Uterus (tissue), 4 donors: ENCODE data around the gene EMILIN1. TPM values are rescaled to one million over a fixed set of nuclear protein-coding genes. Genes with fewer than 3 reads are reported as not detected.

Source experiments
- DNase-seq, 2 donors: peaks; one replicate each; pipeline ENCODE4 v3.0.0-alpha.2; 2019 to 2020
- H3K27ac ChIP-seq, 2 donors: fragments of 200-600 bp; sonication (generic); 1 replicate in 1 of 2; 2 replicates in 1 of 2; pipeline ENCODE4 v1.5.1; 2016 to 2018
- H3K27me3 ChIP-seq, 2 donors: fragments of 200-600 bp; sonication (generic); one replicate each; pipeline ENCODE4 v1.5.1; 2018 to 2019; ENCODE audit warnings: control low read depth in 1 of 2
- H3K36me3 ChIP-seq, 2 donors: fragments of 200-600 bp; sonication (generic); one replicate each; pipeline ENCODE4 v1.5.1; 2019; ENCODE audit warnings: control low read depth in 1 of 2
- H3K4me1 ChIP-seq, 2 donors: fragments of 200-600 bp; sonication (generic); one replicate each; pipeline ENCODE4 v1.5.1; 2018 to 2019; ENCODE audit warnings: control low read depth in 1 of 2
- H3K4me3 ChIP-seq, 2 donors: fragments of 200-600 bp; sonication (generic); 1 replicate in 1 of 2; 2 replicates in 1 of 2; pipeline ENCODE4 v1.5.1; 2018 to 2019; ENCODE audit warnings: mild to moderate bottlenecking in 1 of 2
- H3K9me3 ChIP-seq, 2 donors: fragments of 200-600 bp; sonication (generic); one replicate each; pipeline ENCODE4 v1.5.1; 2019; ENCODE audit warnings: control low read depth in 1 of 2
- CTCF ChIP-seq, 4 experiments: fragments of 200-600 bp in 2 of 4; fragments of 450-650 bp in 2 of 4; sonication (generic) in 2 of 4; IDR thresholded peaks; one replicate each; pipeline ENCODE4 v1.5.1; 2016 to 2019; ENCODE audit warnings: antibody characterized with exemption in 4 of 4, mild to moderate bottlenecking in 2 of 4, moderate library complexity in 1 of 4
- POLR2A ChIP-seq, 2 donors: fragments of 450-650 bp; IDR thresholded peaks; one replicate each; pipeline ENCODE4 v1.6.1; 2016; ENCODE audit warnings: antibody characterized with exemption in 2 of 2, mild to moderate bottlenecking in 1 of 2, moderate library complexity in 1 of 2
- intact Hi-C: fragments of 100-400 bp; cut with DNase I; formaldehyde crosslinking; loops from one replicate; pipeline ENCODE4 v1.15.1; 2023; ENCODE audit warnings: low total_unique reads
- total RNA-seq, 4 donors: library from RNA; depleted of rRNA in 3 of 4; stranded (reverse); fragments of >200 nt in 3 of 4; gene quantifications; one replicate each; pipeline versions ENCODE4 v1.1.0 to v1.2.4, GENCODE V29; 2014 to 2023
- donor health status: DM: yes; HTN: yes; CAD: no.

The EMILIN1 gene
- total RNA-seq, 4 donors from 2014 or later, result 107 to 377 (median 224) TPM

- H3K4me1 ChIP-seq, result peaks cover 0 to 11% of the 10 kb centered on the region in 2 donors
- intact Hi-C loops, result no loop called here
- H3K27ac ChIP-seq, result no peak overlapping the region
- no peak for DNase-seq
- no peaks in the 10 kb centered on the region for H3K36me3 ChIP-seq
- no peaks in the 10 kb centered on the region for H3K27me3 ChIP-seq
- no peaks in the 10 kb centered on the region for H3K9me3 ChIP-seq
- no peak overlapping the region for H3K4me3 ChIP-seq
- TF ChIP-seq CTCF (IDR thresholded peaks at IDR 0.05) (no peak), POLR2A (IDR thresholded peaks at IDR 0.05) (no peak)
Observed at GRCh38 chr2:27038012-27038411, 40.4 kb upstream of the EMILIN1 start.

GRCh38 chr2:27038631-27039339 is 39.6 kb upstream of the EMILIN1 start:
- H3K9me3 ChIP-seq, result no peaks in the 10 kb centered on the region
- no peaks in the 10 kb centered on the region for H3K36me3 ChIP-seq
- peaks cover 0 to 8% of the 10 kb centered on the region in 2 donors for H3K4me1 ChIP-seq
- H3K27ac ChIP-seq, result no peak overlapping the region
- H3K4me3 ChIP-seq, result no peak overlapping the region
- no peak for TF ChIP-seq CTCF (IDR thresholded peaks at IDR 0.05)
- TF ChIP-seq POLR2A (IDR thresholded peaks at IDR 0.05), result no peak
- no peaks in the 10 kb centered on the region for H3K27me3 ChIP-seq
- intact Hi-C loops, result no loop called here
- no peak for DNase-seq

- no peak for TF ChIP-seq POLR2A (IDR thresholded peaks at IDR 0.05)
- TF ChIP-seq CTCF (IDR thresholded peaks at IDR 0.05), result no peak
- no peak for DNase-seq
- Histone ChIP-seq H3K4me3 (no peak overlapping the region), H3K4me1 (peaks cover 0 to 4% of the 10 kb centered on the region in 2 donors), H3K27ac (no peak overlapping the region), H3K9me3 (no peaks in the 10 kb centered on the region), H3K36me3 (no peaks in the 10 kb centered on the region), H3K27me3 (no peaks in the 10 kb centered on the region)
- intact Hi-C loops, result no loop called here
Observed at GRCh38 chr2:27039426-27039825, 39.0 kb upstream of the EMILIN1 start.

- H3K36me3 ChIP-seq, result no peaks in the 10 kb centered on the region
- no peak for DNase-seq
- no peak overlapping the region for H3K4me3 ChIP-seq
- H3K9me3 ChIP-seq, result no peaks in the 10 kb centered on the region
- intact Hi-C loops, result no loop called here
- no peak for TF ChIP-seq POLR2A (IDR thresholded peaks at IDR 0.05)
- no peak for TF ChIP-seq CTCF (IDR thresholded peaks at IDR 0.05)
- no peaks in the 10 kb centered on the region for H3K27me3 ChIP-seq
- no peak overlapping the region for H3K27ac ChIP-seq
- H3K4me1 ChIP-seq, result peaks cover 0 to under 1% of the 10 kb centered on the region in 2 donors
Observed at GRCh38 chr2:27039871-27040270, 38.5 kb upstream of the EMILIN1 start.

- intact Hi-C loops, result no loop called here
- H3K9me3 ChIP-seq, result no peaks in the 10 kb centered on the region
- H3K27ac ChIP-seq, result no peak overlapping the region
- TF ChIP-seq CTCF (IDR thresholded peaks at IDR 0.05), result no peak
- no peaks in the 10 kb centered on the region for H3K27me3 ChIP-seq
- H3K4me3 ChIP-seq, result no peak overlapping the region
- no peaks in the 10 kb centered on the region for H3K4me1 ChIP-seq
- no peaks in the 10 kb centered on the region for H3K36me3 ChIP-seq
- DNase-seq, result no peak
Observed at GRCh38 chr2:27040282-27040681, 38.1 kb upstream of the EMILIN1 start.
